Gastroesophageal sphincter (tissue), 4 donors: Measurements from ENCODE around the gene LYL1. TPM values are rescaled to one million over a fixed set of nuclear protein-coding genes. Genes with fewer than 3 reads are reported as not detected.

Experiments
- ATAC-seq: fragments of 150-250 bp; one replicate; pipeline ENCODE4 v1.9.1; 2016; ENCODE audit warnings: mild to moderate bottlenecking, moderate library complexity
- H3K27ac ChIP-seq, 4 donors: fragments of 200-600 bp; sonication (generic) in 3 of 4; 1 replicate in 3 of 4; 2 replicates in 1 of 4; pipeline ENCODE4 v1.5.1; 2016 to 2019
- H3K27me3 ChIP-seq: fragments of 200-600 bp; sonication (generic); one replicate; pipeline ENCODE4 v1.5.1; 2019
- H3K36me3 ChIP-seq, 2 donors: fragments of 200-600 bp; sonication (generic); one replicate each; pipeline ENCODE4 v1.5.1; 2019; ENCODE audit warnings: control low read depth in 1 of 2
- H3K4me1 ChIP-seq, 3 donors: fragments of 200-600 bp; sonication (generic); 1 replicate in 2 of 3; 2 replicates in 1 of 3; pipeline ENCODE4 v1.5.1; 2016 to 2019; ENCODE audit warnings: control low read depth in 2 of 3
- H3K4me3 ChIP-seq, 2 donors: fragments of 200-600 bp; sonication (generic); one replicate each; pipeline ENCODE4 v1.5.1; 2019; ENCODE audit warnings: mild to moderate bottlenecking in 1 of 2, moderate library complexity in 1 of 2
- H3K9me3 ChIP-seq, 3 donors: fragments of 200-600 bp; sonication (generic); one replicate each; pipeline ENCODE4 v1.5.1; 2017 to 2019; ENCODE audit warnings: control low read depth in 2 of 3
- EP300 ChIP-seq: sonication (generic); formaldehyde crosslinking; IDR thresholded peaks from one replicate; pipeline ENCODE4 v1.6.1; 2017; ENCODE audit warnings: antibody characterized with exemption, mild to moderate bottlenecking
- POLR2A ChIP-seq, 2 donors: fragments of 450-650 bp; IDR thresholded peaks; one replicate each; pipeline ENCODE4 v1.6.1; 2017; ENCODE audit warnings: antibody characterized with exemption in 2 of 2, mild to moderate bottlenecking in 2 of 2, moderate library complexity in 1 of 2
- POLR2AphosphoS5 ChIP-seq: sonication (generic); formaldehyde crosslinking; IDR thresholded peaks from one replicate; pipeline ENCODE4 v1.6.1; 2017; ENCODE audit warnings: antibody characterized with exemption
- WGBS, 2 donors: methylation state at CpG; one replicate each; pipeline ENCODE4 v1.1.5; 2018; ENCODE audit warnings: low coverage in 1 of 2; 5-methylcytosine and 5-hydroxymethylcytosine counted together
- total RNA-seq, 4 donors: library from RNA; depleted of rRNA; stranded (reverse); fragments of >200 nt; gene quantifications; one replicate each; pipeline ENCODE4 v1.1.0, GENCODE V29; 2016
- TF ChIP-seq, protein P1 (sequence below), 4 experiments: fragments of 200-600 bp in 2 of 4; fragments of 450-650 bp in 2 of 4; sonication (generic) in 1 of 4; IDR thresholded peaks; one replicate each; pipeline ENCODE4 v1.5.1; 2017 to 2019; ENCODE audit warnings: antibody characterized with exemption in 4 of 4, mild to moderate bottlenecking in 2 of 4, moderate library complexity in 2 of 4

Gene LYL1
- total RNA-seq, 4 donors from 2014 or later = 9.9 to 11.8 (median 10.8) TPM

DNA sequence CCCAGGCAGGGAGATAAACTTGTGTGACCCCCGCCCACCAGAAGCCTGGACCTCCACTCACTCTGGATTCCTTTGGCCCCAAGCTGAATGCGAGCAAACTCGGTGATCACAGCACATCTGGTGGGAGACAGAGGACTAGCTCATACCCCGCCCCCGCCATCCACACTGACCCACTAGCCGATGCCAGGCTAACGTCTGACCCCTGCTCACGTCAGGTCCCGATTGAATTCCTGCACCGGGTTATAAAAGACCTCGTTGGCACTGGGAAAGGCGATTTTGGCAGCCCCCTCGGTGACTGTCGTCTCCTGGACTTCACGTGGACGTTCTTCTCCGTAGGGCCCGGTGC, 13.3 kb upstream of the LYL1 start:
- Histone ChIP-seq H3K27ac (peak overlapping the region in 2 of 4 donors; percentile 76 to 79), H3K27me3 (no peaks in the 10 kb centered on the region), H3K36me3 (peaks cover 0 to 41% of the 10 kb centered on the region in 2 donors), H3K9me3 (no peaks in the 10 kb centered on the region), H3K4me3 (peak overlapping the region; percentile 88 to 98), H3K4me1 (peaks cover 3 to 47% (median 31%) of the 10 kb centered on the region in 3 donors)
- ATAC-seq = no peak
- TF ChIP-seq EP300 = no peak
- no peak for TF ChIP-seq POLR2AphosphoS5
- no peak for TF ChIP-seq POLR2A (IDR thresholded peaks at IDR 0.05)
- TF ChIP-seq, protein P1, sequence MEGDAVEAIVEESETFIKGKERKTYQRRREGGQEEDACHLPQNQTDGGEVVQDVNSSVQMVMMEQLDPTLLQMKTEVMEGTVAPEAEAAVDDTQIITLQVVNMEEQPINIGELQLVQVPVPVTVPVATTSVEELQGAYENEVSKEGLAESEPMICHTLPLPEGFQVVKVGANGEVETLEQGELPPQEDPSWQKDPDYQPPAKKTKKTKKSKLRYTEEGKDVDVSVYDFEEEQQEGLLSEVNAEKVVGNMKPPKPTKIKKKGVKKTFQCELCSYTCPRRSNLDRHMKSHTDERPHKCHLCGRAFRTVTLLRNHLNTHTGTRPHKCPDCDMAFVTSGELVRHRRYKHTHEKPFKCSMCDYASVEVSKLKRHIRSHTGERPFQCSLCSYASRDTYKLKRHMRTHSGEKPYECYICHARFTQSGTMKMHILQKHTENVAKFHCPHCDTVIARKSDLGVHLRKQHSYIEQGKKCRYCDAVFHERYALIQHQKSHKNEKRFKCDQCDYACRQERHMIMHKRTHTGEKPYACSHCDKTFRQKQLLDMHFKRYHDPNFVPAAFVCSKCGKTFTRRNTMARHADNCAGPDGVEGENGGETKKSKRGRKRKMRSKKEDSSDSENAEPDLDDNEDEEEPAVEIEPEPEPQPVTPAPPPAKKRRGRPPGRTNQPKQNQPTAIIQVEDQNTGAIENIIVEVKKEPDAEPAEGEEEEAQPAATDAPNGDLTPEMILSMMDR (IDR thresholded peaks at IDR 0.05) = no peak
- 0% methylated on average over 1 to 3 of the region's 18 CpGs for WGBS, 2 donors

GRCh38 chr19:13112555-13112954, 9.9 kb upstream of the LYL1 start:
- no peak overlapping the region for H3K4me3 ChIP-seq
- no peaks in the 10 kb centered on the region for H3K9me3 ChIP-seq
- H3K36me3 ChIP-seq = peaks cover 0 to 73% of the 10 kb centered on the region in 2 donors
- H3K4me1 ChIP-seq = peaks cover 0 to 21% (median 13%) of the 10 kb centered on the region in 3 donors
- no peak for ATAC-seq
- H3K27ac ChIP-seq = no peak overlapping the region
- no peak for TF ChIP-seq EP300
- TF ChIP-seq, protein P1 (IDR thresholded peaks at IDR 0.05) = no peak
- no peak for TF ChIP-seq POLR2AphosphoS5
- no peak for TF ChIP-seq POLR2A (IDR thresholded peaks at IDR 0.05)
- 56% methylated on average over 2 of the region's 10 CpGs; no CpG with 5 or more reads in 1 of the 2 donors for WGBS, 2 donors
- H3K27me3 ChIP-seq = no peaks in the 10 kb centered on the region

DNA sequence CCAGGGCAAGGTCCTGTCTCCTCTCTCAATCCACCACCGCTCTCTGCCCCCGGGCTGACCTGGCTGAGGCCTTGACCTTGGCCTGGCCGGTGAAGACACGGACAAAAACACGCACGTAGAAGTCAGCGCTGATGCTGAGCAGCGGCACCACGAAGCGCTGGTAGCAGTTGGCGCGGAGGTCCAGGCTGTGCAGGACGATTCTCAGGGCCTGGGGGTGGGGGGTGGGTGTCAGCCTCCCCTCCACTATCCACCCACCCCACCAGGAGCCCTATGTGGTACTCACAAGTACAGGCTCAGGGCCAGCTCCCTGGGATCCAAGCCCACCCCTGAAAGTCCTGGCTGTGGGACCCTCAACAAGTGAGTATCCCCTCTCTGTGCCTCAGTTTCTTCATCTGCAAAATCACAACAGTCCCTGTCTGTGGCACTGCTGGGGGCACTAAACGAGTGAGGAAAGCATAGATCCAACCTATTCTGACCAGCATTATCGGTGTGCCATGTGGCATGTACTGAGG, 7.5 kb upstream of the LYL1 start:
- Histone ChIP-seq H3K36me3 (peaks cover 0 to 86% of the 10 kb centered on the region in 2 donors), H3K4me1 (peaks cover 0 to 2% (median 0%) of the 10 kb centered on the region in 3 donors), H3K27me3 (no peaks in the 10 kb centered on the region), H3K4me3 (no peak overlapping the region), H3K9me3 (no peaks in the 10 kb centered on the region), H3K27ac (no peak overlapping the region)
- no peak for TF ChIP-seq POLR2AphosphoS5
- TF ChIP-seq, protein P1 (IDR thresholded peaks at IDR 0.05) = no peak
- ATAC-seq = no peak
- 50% methylated on average over 1 of the region's 15 CpGs; no CpG with 5 or more reads in 1 of the 2 donors for WGBS, 2 donors

- Histone ChIP-seq H3K4me1 (peaks cover 0 to 4% (median 0%) of the 10 kb centered on the region in 3 donors), H3K9me3 (no peaks in the 10 kb centered on the region), H3K27ac (no peak overlapping the region), H3K4me3 (no peak overlapping the region), H3K27me3 (no peaks in the 10 kb centered on the region), H3K36me3 (peaks cover 0 to 80% of the 10 kb centered on the region in 2 donors)
- WGBS, 2 donors = 90 to 100% methylated on average over 5 to 14 of the region's 30 CpGs
- TF ChIP-seq EP300 (no peak), POLR2AphosphoS5 (no peak), POLR2A (IDR thresholded peaks at IDR 0.05) (no peak)
- TF ChIP-seq, protein P1 (IDR thresholded peaks at IDR 0.05) = no peak
- no peak for ATAC-seq
Measured at GRCh38 chr19:13109361-13110098, 6.9 kb upstream of the LYL1 start.
